Esophagus muscularis mucosa (tissue), 4 donors: ENCODE measurements around the gene DIAPH3. TPM values are rescaled to one million over a fixed set of nuclear protein-coding genes. Genes with fewer than 3 reads are reported as not detected.

ENCODE experiments used
- DNase-seq: peaks from one replicate; pipeline ENCODE4 v3.0.0-alpha.2; 2017; ENCODE audit errors: extremely low spot score
- H3K27ac ChIP-seq, 4 donors: fragments of 200-600 bp; sonication (generic); replicated peaks in 1 of 4; 1 replicate in 3 of 4; 2 replicates in 1 of 4; pipeline ENCODE4 v1.5.1; 2016 to 2019; ENCODE audit warnings: mild to moderate bottlenecking in 1 of 4
- H3K27me3 ChIP-seq, 4 donors: fragments of 200-600 bp; sonication (generic); one replicate each; pipeline versions ENCODE4 v1.5.1 to v1.6.0; 2016 to 2019
- H3K36me3 ChIP-seq, 4 donors: fragments of 200-600 bp; sonication (generic); one replicate each; pipeline ENCODE4 v1.5.1; 2016 to 2019
- H3K4me1 ChIP-seq, 4 donors: fragments of 200-600 bp; sonication (generic); one replicate each; pipeline ENCODE4 v1.5.1; 2016 to 2019
- H3K4me3 ChIP-seq, 4 donors: fragments of 200-600 bp; sonication (generic); 1 replicate in 2 of 4; 2 replicates in 2 of 4; pipeline ENCODE4 v1.5.1; 2016 to 2019; ENCODE audit warnings: mild to moderate bottlenecking in 4 of 4, moderate library complexity in 1 of 4
- H3K9me3 ChIP-seq, 4 donors: fragments of 200-600 bp; sonication (generic); 1 replicate in 3 of 4; 2 replicates in 1 of 4; pipeline ENCODE4 v1.5.1; 2016 to 2019
- CTCF ChIP-seq, 3 experiments: fragments of 200-600 bp in 2 of 3; fragments of 450-650 bp in 1 of 3; sonication (generic) in 2 of 3; IDR thresholded peaks; one replicate each; pipeline ENCODE4 v1.5.1; 2017 to 2019; ENCODE audit warnings: antibody characterized with exemption in 3 of 3, mild to moderate bottlenecking in 2 of 3, moderate library complexity in 1 of 3
- EP300 ChIP-seq: sonication (generic); formaldehyde crosslinking; IDR thresholded peaks from one replicate; pipeline ENCODE4 v1.6.1; 2017; ENCODE audit warnings: antibody characterized with exemption
- POLR2A ChIP-seq: fragments of 450-650 bp; IDR thresholded peaks from one replicate; pipeline ENCODE4 v1.6.1; 2017; ENCODE audit warnings: antibody characterized with exemption, moderate library complexity, mild to moderate bottlenecking, low read depth
- POLR2AphosphoS5 ChIP-seq, 2 donors: sonication (generic); formaldehyde crosslinking; IDR thresholded peaks; one replicate each; pipeline ENCODE4 v1.6.1; 2017; ENCODE audit warnings: antibody characterized with exemption in 2 of 2
- WGBS: methylation state at CpG from one replicate; pipeline ENCODE4 v1.1.5; 2018; 5-methylcytosine and 5-hydroxymethylcytosine counted together
- intact Hi-C: fragments of 100-400 bp; cut with DNase I; formaldehyde crosslinking; loops from one replicate; pipeline ENCODE4 v1.15.1; 2023
- total RNA-seq, 4 donors: library from RNA; depleted of rRNA; stranded (reverse); fragments of >200 nt; gene quantifications; one replicate each; pipeline versions ENCODE4 v1.1.0 to v1.2.1, GENCODE V29; 2016

DIAPH3 gene
- total RNA-seq, 4 donors from 2014 or later = under 0.01 to 1.0 (median 0.41) TPM

DNA sequence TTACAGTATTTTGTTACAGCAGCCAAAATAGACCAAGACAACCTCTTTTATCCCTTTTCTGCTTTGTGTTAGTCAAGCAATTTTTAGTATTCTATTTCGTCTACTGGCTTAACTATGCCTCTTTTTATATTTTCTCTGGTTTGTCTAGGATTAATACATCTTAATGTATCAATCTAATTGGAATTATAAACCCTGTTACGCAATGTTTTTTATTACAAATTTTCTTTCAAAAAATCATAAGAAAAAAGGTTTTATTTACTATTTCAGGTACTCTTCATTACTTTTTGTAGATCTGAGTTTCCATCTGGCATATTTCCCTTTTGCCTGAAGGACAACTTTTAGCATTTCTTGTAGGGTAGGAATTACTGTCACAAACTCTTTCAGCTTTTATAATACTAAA is 275.3 kb downstream of the DIAPH3 start:
- no peaks in the 10 kb centered on the region for H3K36me3 ChIP-seq
- no peaks in the 10 kb centered on the region for H3K9me3 ChIP-seq
- H3K27me3 ChIP-seq = no peaks in the 10 kb centered on the region
- TF ChIP-seq POLR2AphosphoS5 (IDR thresholded peaks at IDR 0.05) (no peak), POLR2A (no peak)
- no peak overlapping the region for H3K4me3 ChIP-seq
- WGBS = 96% methylated on average over 2 of the region's 2 CpGs
- H3K4me1 ChIP-seq = no peaks in the 10 kb centered on the region
- DNase-seq = no peak
- no peak overlapping the region for H3K27ac ChIP-seq
- intact Hi-C loops = no loop called here

DNA sequence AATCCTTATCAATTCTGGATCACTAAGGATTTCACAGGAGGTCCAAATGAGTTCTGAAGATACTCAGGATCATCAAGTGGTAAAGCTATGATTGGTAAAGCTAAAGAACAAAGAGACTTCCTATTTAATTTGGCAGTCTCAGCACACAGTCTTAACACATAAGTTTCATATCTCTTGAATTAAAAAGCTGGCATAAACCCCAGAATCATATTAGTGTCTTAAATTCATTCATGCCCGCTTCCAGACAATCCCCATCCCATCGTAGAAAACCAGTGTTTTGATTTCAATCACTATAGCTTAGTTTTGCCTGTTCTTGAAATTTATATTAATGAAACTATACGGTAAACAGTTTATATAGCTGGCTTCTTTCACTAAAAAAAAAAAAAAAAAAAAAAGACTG is 278.7 kb downstream of the DIAPH3 start:
- 46% methylated on average over 3 of the region's 3 CpGs for WGBS
- Histone ChIP-seq H3K27ac (no peak overlapping the region), H3K4me1 (no peaks in the 10 kb centered on the region), H3K27me3 (no peaks in the 10 kb centered on the region), H3K9me3 (no peaks in the 10 kb centered on the region), H3K36me3 (no peaks in the 10 kb centered on the region), H3K4me3 (no peak overlapping the region)
- DNase-seq = no peak
- no peak for TF ChIP-seq POLR2AphosphoS5 (IDR thresholded peaks at IDR 0.05)
- TF ChIP-seq POLR2A = no peak
- no peak for TF ChIP-seq CTCF (IDR thresholded peaks at IDR 0.05)
- no peak for TF ChIP-seq EP300
- intact Hi-C loops = no loop called here

- Histone ChIP-seq H3K4me3 (no peak overlapping the region), H3K27me3 (no peaks in the 10 kb centered on the region), H3K4me1 (peaks cover 0 to 6% (median 3%) of the 10 kb centered on the region in 4 donors), H3K9me3 (no peaks in the 10 kb centered on the region), H3K36me3 (no peaks in the 10 kb centered on the region), H3K27ac (no peak overlapping the region)
- intact Hi-C loops = no loop called here
- TF ChIP-seq POLR2A (no peak), EP300 (no peak), POLR2AphosphoS5 (IDR thresholded peaks at IDR 0.05) (no peak), CTCF (IDR thresholded peaks at IDR 0.05) (no peak)
- no peak for DNase-seq
- WGBS = 97% methylated on average over 5 of the region's 5 CpGs
Observed at GRCh38 chr13:59883885-59884284, 279.8 kb downstream of the DIAPH3 start.

DNA sequence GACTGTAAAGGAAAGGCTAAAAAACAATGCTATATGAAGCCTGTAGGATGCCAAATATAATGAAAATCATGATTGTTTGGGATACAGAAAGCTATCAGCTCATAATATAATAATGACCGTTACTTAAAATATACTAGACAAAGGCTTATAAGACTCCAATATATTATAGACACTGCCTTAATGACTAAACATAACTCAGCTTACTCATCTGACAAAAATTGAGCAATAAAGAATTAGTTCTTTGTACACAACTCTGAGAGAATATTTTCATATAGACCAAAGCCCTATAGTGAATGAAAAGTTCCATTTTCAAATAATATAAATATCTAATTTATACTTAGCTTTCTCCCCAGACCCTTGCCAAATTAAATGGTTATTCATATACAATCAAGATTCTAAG is 283.3 kb downstream of the DIAPH3 start:
- H3K9me3 ChIP-seq = no peaks in the 10 kb centered on the region
- no peak for DNase-seq
- no peak overlapping the region for H3K4me3 ChIP-seq
- intact Hi-C loops = no loop called here
- H3K36me3 ChIP-seq = no peaks in the 10 kb centered on the region
- no peak for TF ChIP-seq POLR2A
- no peak for TF ChIP-seq EP300
- TF ChIP-seq CTCF (IDR thresholded peaks at IDR 0.05) = no peak
- no peak for TF ChIP-seq POLR2AphosphoS5 (IDR thresholded peaks at IDR 0.05)
- WGBS = 67% methylated on average over 1 of the region's 1 CpG
- H3K4me1 ChIP-seq = peaks cover 0 to 20% (median 15%) of the 10 kb centered on the region in 4 donors
- H3K27me3 ChIP-seq = no peaks in the 10 kb centered on the region
- H3K27ac ChIP-seq = no peak overlapping the region

DNA sequence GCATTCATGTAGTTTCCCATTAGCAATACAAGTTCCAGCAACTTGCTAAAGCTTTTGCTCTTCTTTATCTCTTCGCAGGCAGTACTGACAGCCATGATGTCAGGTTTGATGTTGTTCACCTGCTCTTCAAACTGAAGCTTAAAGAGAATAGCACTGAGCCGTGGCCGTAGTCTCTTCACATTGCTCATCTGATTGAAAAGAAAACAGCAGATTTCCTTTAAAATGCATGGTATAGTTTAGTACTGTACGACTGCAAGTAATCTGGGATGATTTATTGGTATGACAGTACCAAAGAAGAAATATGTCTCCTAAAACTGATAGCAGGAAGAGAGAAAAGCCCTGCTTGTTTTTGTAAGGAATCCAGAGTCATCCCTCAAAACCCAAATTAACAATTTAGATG is 284.4 kb downstream of the DIAPH3 start:
- no peaks in the 10 kb centered on the region for H3K27me3 ChIP-seq
- 51% methylated on average over 4 of the region's 4 CpGs for WGBS
- H3K4me1 ChIP-seq = peaks cover 0 to 20% (median 15%) of the 10 kb centered on the region in 4 donors
- intact Hi-C loops = no loop called here
- DNase-seq = no peak
- H3K27ac ChIP-seq = no peak overlapping the region
- H3K36me3 ChIP-seq = no peaks in the 10 kb centered on the region
- H3K9me3 ChIP-seq = no peaks in the 10 kb centered on the region
- H3K4me3 ChIP-seq = no peak overlapping the region
- TF ChIP-seq POLR2A (no peak), POLR2AphosphoS5 (IDR thresholded peaks at IDR 0.05) (no peak), CTCF (IDR thresholded peaks at IDR 0.05) (no peak), EP300 (no peak)
